ENCODE results near the gene MAD1L1. TPM values are rescaled to one million over a fixed set of nuclear protein-coding genes. Genes with fewer than 3 reads are reported as not detected.

Gene MAD1L1
- total and polyA plus RNA-seq, 8 donors = 21.4 to 58.8 (median 22.5) TPM

- H3K27me3 ChIP-seq = peaks cover 0 to 14% of the 10 kb centered on the region in 2 donors
- H3K4me3 ChIP-seq = no peak overlapping the region
- no peak for DNase-seq
- H3K9me3 ChIP-seq = peaks cover 0 to 10% of the 10 kb centered on the region in 2 donors
- ATAC-seq = no peak
- H3K4me1 ChIP-seq = no peaks in the 10 kb centered on the region
- H3K27ac ChIP-seq = no peak overlapping the region
- TF ChIP-seq CTCF (IDR thresholded peaks at IDR 0.05) = no peak
- intact Hi-C loops (cut with DNase I) = no loop called here
- H3K36me3 ChIP-seq = no peaks in the 10 kb centered on the region
These were observed 446.9 kb downstream of the MAD1L1 start for GRCh38 chr7:1785839-1786238.

- ATAC-seq = no peak
- TF ChIP-seq CTCF (IDR thresholded peaks at IDR 0.05) = no peak
- Histone ChIP-seq H3K4me3 (no peak overlapping the region), H3K27ac (no peak overlapping the region), H3K36me3 (no peaks in the 10 kb centered on the region), H3K4me1 (no peaks in the 10 kb centered on the region), H3K9me3 (peaks cover 0 to 10% of the 10 kb centered on the region in 2 donors), H3K27me3 (no peaks in the 10 kb centered on the region)
- intact Hi-C loops (cut with DNase I) = no loop called here
- no peak for DNase-seq
These were observed 451.4 kb downstream of the MAD1L1 start for GRCh38 chr7:1781369-1781768.

DNA sequence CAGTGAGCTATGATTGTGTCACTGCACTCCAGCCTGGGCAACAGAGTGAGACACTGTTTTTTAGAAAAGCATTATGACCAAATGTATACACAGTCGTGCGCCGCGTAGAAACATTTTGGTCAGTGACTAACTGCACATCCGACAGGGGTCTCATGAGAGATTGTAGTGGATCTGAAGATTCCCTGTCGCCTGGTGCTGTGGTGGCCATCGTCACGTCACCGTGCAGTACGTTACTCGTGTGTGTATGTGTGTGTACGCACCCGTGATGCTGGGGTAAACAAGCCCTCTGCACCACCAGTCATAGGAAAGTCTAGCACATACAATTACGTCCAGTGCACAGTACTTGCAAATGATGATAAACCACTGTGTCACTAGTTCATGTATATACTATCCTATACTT, 453.3 kb downstream of the MAD1L1 start:
- no peak overlapping the region for H3K4me3 ChIP-seq
- no peak for TF ChIP-seq CTCF (IDR thresholded peaks at IDR 0.05)
- H3K4me1 ChIP-seq = no peaks in the 10 kb centered on the region
- no peaks in the 10 kb centered on the region for H3K27me3 ChIP-seq
- peaks cover 0 to 8% of the 10 kb centered on the region in 2 donors for H3K9me3 ChIP-seq
- no peak overlapping the region for H3K27ac ChIP-seq
- no peak for ATAC-seq
- DNase-seq = no peak
- intact Hi-C loops (cut with DNase I) = no loop called here
- H3K36me3 ChIP-seq = no peaks in the 10 kb centered on the region

- no peak for ATAC-seq
These were observed 455.6 kb downstream of the MAD1L1 start for GRCh38 chr7:1777122-1777521.

DNA sequence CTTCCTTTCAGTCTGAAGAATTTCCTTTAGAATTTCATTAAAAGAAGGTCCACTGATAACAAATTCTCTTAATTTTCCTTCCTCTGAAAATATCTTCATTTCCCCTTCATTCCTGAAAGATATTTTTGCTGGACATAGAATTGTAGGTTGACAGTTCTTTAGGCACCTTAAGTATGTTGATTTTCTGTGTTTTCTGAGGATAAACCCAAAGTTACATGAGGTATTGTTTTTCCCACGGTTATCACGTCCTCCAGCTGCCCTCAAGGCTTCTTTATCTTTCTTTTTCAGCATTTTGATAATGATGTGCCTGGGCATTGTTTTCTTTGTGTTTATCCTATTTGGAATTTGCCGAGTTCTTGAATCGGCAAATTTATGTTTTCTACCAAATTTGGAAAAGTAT, 457.4 kb downstream of the MAD1L1 start:
- no peaks in the 10 kb centered on the region for H3K36me3 ChIP-seq

More at GRCh38 chr7:1777122-1777521, 455.6 kb downstream of the MAD1L1 start:
- Histone ChIP-seq H3K27me3 (no peaks in the 10 kb centered on the region), H3K4me3 (no peak overlapping the region), H3K4me1 (no peaks in the 10 kb centered on the region), H3K36me3 (no peaks in the 10 kb centered on the region), H3K9me3 (peaks cover 0 to 8% of the 10 kb centered on the region in 2 donors), H3K27ac (no peak overlapping the region)
- intact Hi-C loops (cut with DNase I) = no loop called here
- no peak for TF ChIP-seq CTCF (IDR thresholded peaks at IDR 0.05)
- DNase-seq = no peak

More for the DNA sequence above, 457.4 kb downstream of the MAD1L1 start:
- H3K27ac ChIP-seq = no peak overlapping the region
- no peaks in the 10 kb centered on the region for H3K4me1 ChIP-seq
- no peaks in the 10 kb centered on the region for H3K27me3 ChIP-seq
- intact Hi-C loops (cut with DNase I) = no loop called here
- DNase-seq (no peak), ATAC-seq (no peak)
- TF ChIP-seq CTCF (IDR thresholded peaks at IDR 0.05) = no peak
- H3K9me3 ChIP-seq = peaks cover 0 to 8% of the 10 kb centered on the region in 2 donors
- no peak overlapping the region for H3K4me3 ChIP-seq

Data from left lung (tissue), 10 donors.